Heart left ventricle (tissue), 16 donors: ENCODE data around the gene TBCB. TPM values are rescaled to one million over a fixed set of nuclear protein-coding genes. Genes with fewer than 3 reads are reported as not detected.

Experiments
- ATAC-seq, 4 donors: fragments of 200-7000 bp; cut with Tn5 transposase; one replicate each; pipeline ENCODE4 v1.9.1; 2020 to 2022; ENCODE audit warnings: moderate library complexity in 4 of 4, mild to moderate bottlenecking in 3 of 4, moderate number of reproducible peaks in 1 of 4
- DNase-seq, 5 donors: peaks; one replicate each; pipeline ENCODE4 v3.0.0-alpha.2; 2020
- H3K27ac ChIP-seq, 12 donors: fragments of 200-600 bp; sonication (generic) in 4 of 12; one replicate each; pipeline versions ENCODE4 v1.5.0 to v1.8.0; 2016 to 2022; ENCODE audit warnings: mild to moderate bottlenecking in 2 of 12
- H3K27me3 ChIP-seq, 9 donors: fragments of 200-600 bp; sonication (generic) in 2 of 9; one replicate each; pipeline versions ENCODE4 v1.5.1 to v1.8.0; 2016 to 2022; ENCODE audit warnings: mild to moderate bottlenecking in 3 of 9
- H3K36me3 ChIP-seq, 9 donors: fragments of 200-600 bp; sonication (generic) in 2 of 9; one replicate each; pipeline versions ENCODE4 v1.5.0 to v1.8.0; 2018 to 2022; ENCODE audit warnings: mild to moderate bottlenecking in 2 of 9
- H3K4me1 ChIP-seq, 12 donors: fragments of 200-600 bp; sonication (generic) in 4 of 12; one replicate each; pipeline versions ENCODE4 v1.5.0 to v1.8.0; 2016 to 2022; ENCODE audit warnings: mild to moderate bottlenecking in 3 of 12
- H3K4me3 ChIP-seq, 12 donors: fragments of 200-600 bp; sonication (generic) in 4 of 12; one replicate each; pipeline versions ENCODE4 v1.5.0 to v1.8.0; 2017 to 2022; ENCODE audit warnings: mild to moderate bottlenecking in 9 of 12, moderate library complexity in 4 of 12
- H3K9me3 ChIP-seq, 12 donors: fragments of 200-600 bp; sonication (generic) in 4 of 12; one replicate each; pipeline versions ENCODE4 v1.5.0 to v1.8.0; 2016 to 2022; ENCODE audit warnings: mild to moderate bottlenecking in 1 of 12
- POLR2A ChIP-seq, 2 donors: fragments of 450-650 bp; IDR thresholded peaks; one replicate each; pipeline ENCODE4 v1.6.1; 2017; ENCODE audit warnings: antibody characterized with exemption in 2 of 2, mild to moderate bottlenecking in 2 of 2, moderate library complexity in 2 of 2
- WGBS, 4 donors: extraction: QIAGEN DNeasy Blood & Tissue Kit in 2 of 4; methylation state at CpG; one replicate each; pipeline versions ENCODE4 v1.1.5 to v1.1.7; 2013 to 2018; 5-methylcytosine and 5-hydroxymethylcytosine counted together
- intact Hi-C, 10 donors: fragments of 100-400 bp; cut with DNase I; formaldehyde crosslinking; loops; one replicate each; pipeline versions ENCODE4 v1.11.1 to v1.14.2; 2022
- polyA plus RNA-seq, 2 donors: library from polyadenylated mRNA; stranded (reverse); fragments of 200-250 nt; gene quantifications; one replicate each; pipeline ENCODE4 v1.2.3, GENCODE V29; 2013
- total RNA-seq, 9 donors: library from RNA; depleted of rRNA in 2 of 9; stranded (reverse); fragments of >200 nt in 2 of 9; fragmentation: NEBNext Ultra II Directional in 3 of 9; extraction: Animal tissue kit (Norgen Biotek cat#: 25700) in 3 of 9; gene quantifications; one replicate each; pipeline versions ENCODE4 v1.1.0 to v1.2.4, GENCODE V29; 2016 to 2023
- TF ChIP-seq, protein P1 (sequence below), 12 donors: fragments of 200-600 bp; sonication (generic) in 4 of 12; IDR thresholded peaks; one replicate each; pipeline versions ENCODE4 v1.5.0 to v1.8.0; 2018 to 2022; ENCODE audit warnings: antibody characterized with exemption in 12 of 12, mild to moderate bottlenecking in 5 of 12
- donor health status: ischemic (EF 13 %, LVEDD 7.1; RV severe dilation, severe dysfunction).
- donor health status: healthy with polysubstance abuse.
- donor health status: DM: no; HTN: yes; CAD: no.
- donor health status: DM: no; HTN: no; CAD: no.
- donor health status: ischemic (EF 25% LVEDD 6.9; RV normal size, moderate dysfunction).
- donor health status: ischemic (EF 25% LVEDD 5.7; RV mildly dilated, moderate dysfunction).
- donor health status: healthy.
- donor health status: DM: yes; HTN: yes; CAD: no.
- donor health status: ischemic (EF 35%, LVEDD 5.7; RV mildly dilated, moderate dysfunction).
- donor health status: nonischemic (EF 11% LVEDD 7.7; RV severe dilation, severe dysfunction).
- donor health status: DM: yes; HTN: yes; CAD: no.
- donor health status: PGD.
- donor health status: ischemic (EF 29% LVEDD 5.4; RV normal size, mild dysfunction).
- donor health status: nonischemic (EF 23%, LVEDD 6.1; RV moderate dilation, normal function).

The TBCB gene
- total and polyA plus RNA-seq, 11 donors, result 89.8 to 171 (median 111) TPM

DNA sequence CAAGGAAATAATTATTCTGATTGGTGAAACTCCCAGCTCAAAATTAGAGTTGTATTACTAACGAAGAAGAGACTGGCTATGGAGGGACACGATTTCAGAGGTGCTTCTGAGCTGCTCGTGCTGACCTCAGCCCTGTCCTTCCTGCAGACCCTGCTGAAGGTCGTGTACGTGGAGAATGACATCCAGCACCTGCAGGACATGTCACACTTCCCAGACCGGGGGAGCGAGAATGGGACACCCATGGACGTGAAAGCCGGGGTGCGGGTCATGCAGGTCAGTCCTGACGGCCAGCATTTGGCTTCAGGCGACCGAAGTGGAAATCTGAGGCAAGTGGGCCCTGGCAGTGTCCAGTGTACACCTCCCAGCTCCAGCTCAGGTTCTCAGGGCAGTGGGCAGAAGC, 32.4 kb upstream of the TBCB start:
- WGBS, 4 donors, result 90 to 96% (median 93%) methylated on average over 13 of the region's 13 CpGs
- Histone ChIP-seq H3K4me3 (no peak overlapping the region), H3K4me1 (peaks cover 0 to 3% (median 0%) of the 10 kb centered on the region in 12 donors), H3K36me3 (peaks cover 0 to 30% (median 0%) of the 10 kb centered on the region in 9 donors), H3K27me3 (no peaks in the 10 kb centered on the region), H3K27ac (no peak overlapping the region), H3K9me3 (no peaks in the 10 kb centered on the region)
- ATAC-seq (no peak), DNase-seq (no peak)
- TF ChIP-seq, protein P1, sequence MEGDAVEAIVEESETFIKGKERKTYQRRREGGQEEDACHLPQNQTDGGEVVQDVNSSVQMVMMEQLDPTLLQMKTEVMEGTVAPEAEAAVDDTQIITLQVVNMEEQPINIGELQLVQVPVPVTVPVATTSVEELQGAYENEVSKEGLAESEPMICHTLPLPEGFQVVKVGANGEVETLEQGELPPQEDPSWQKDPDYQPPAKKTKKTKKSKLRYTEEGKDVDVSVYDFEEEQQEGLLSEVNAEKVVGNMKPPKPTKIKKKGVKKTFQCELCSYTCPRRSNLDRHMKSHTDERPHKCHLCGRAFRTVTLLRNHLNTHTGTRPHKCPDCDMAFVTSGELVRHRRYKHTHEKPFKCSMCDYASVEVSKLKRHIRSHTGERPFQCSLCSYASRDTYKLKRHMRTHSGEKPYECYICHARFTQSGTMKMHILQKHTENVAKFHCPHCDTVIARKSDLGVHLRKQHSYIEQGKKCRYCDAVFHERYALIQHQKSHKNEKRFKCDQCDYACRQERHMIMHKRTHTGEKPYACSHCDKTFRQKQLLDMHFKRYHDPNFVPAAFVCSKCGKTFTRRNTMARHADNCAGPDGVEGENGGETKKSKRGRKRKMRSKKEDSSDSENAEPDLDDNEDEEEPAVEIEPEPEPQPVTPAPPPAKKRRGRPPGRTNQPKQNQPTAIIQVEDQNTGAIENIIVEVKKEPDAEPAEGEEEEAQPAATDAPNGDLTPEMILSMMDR (IDR thresholded peaks at IDR 0.05), result no peak
- TF ChIP-seq POLR2A (IDR thresholded peaks at IDR 0.05), result no peak
- intact Hi-C loops, result no loop called here

DNA sequence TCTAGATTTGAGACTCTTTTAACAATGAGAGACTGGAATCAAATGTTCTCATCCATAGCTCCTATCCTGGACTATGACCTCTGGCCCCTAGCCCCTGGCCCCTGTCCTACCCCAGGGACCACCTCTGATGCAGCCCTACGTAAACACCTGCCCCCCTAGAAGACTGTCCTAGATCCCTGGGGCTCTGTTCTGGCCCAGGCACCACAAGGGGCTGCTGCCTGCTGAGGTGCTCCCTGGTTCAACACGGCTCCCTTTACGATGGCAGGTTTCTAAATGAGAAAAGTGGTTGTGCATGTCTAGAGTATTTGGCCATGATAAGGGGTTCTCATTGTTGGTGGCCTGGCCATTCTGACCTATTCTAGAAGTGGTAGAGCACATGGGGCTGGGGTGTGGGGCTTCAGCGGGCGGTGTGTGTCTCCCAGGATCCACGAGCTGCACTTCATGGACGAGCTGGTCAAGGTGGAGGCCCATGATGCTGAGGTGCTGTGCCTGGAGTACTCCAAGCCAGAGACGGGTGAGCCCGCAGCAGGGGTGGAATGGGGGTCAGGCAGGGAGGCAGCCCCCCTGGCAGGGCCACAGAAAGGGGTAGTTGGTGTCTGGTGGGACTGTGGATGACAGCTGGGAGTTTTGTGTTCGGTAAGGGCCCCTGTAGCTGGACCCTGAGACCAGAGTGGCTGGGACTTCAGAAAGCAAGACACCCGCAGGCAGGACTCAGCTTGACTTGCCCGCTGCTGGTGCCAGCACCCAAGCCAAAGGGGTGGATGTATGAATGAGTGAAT, 30.8 kb upstream of the TBCB start:
- DNase-seq, result no peak
- Histone ChIP-seq H3K4me3 (no peak overlapping the region), H3K36me3 (peaks cover 0 to 30% (median 0%) of the 10 kb centered on the region in 9 donors), H3K27ac (no peak overlapping the region), H3K27me3 (no peaks in the 10 kb centered on the region), H3K4me1 (peaks cover 0 to 3% (median 0%) of the 10 kb centered on the region in 12 donors), H3K9me3 (no peaks in the 10 kb centered on the region)
- TF ChIP-seq POLR2A (IDR thresholded peaks at IDR 0.05), result no peak
- TF ChIP-seq, protein P1 (IDR thresholded peaks at IDR 0.05), result no peak
- 91 to 98% (median 95%) methylated on average over 11 to 12 of the region's 12 CpGs for WGBS, 4 donors
- ATAC-seq, result no peak
- intact Hi-C loops, result no loop called here

DNA sequence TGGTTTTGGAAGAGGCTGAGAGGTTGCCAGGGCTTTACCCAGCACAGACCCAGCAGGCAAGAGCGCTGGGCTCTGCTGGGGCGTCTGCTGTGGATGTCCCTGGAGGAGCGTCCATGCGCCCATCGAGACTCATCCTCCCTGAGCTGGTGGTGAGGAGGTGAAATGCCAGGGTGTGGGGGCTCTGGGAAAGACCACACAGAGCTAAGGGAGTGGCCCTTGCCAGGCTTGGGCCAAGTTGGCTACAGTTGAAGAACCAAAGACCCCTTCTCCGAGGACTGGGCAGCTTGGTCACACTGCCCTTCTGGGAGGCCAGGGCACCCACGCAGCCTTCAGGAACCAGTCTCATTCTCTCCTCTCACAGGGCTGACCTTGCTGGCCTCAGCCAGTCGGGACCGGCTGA, 28.9 kb upstream of the TBCB start:
- Histone ChIP-seq H3K36me3 (peaks cover 0 to 30% (median 0%) of the 10 kb centered on the region in 9 donors), H3K27ac (no peak overlapping the region), H3K27me3 (no peaks in the 10 kb centered on the region), H3K9me3 (no peaks in the 10 kb centered on the region), H3K4me1 (peaks cover 0 to 1% (median 0%) of the 10 kb centered on the region in 12 donors), H3K4me3 (no peak overlapping the region)
- no peak for ATAC-seq
- TF ChIP-seq, protein P1 (IDR thresholded peaks at IDR 0.05), result no peak
- no peak for TF ChIP-seq POLR2A (IDR thresholded peaks at IDR 0.05)
- DNase-seq, result no peak
- intact Hi-C loops, result no loop called here
- WGBS, 4 donors, result 95 to 98% (median 97%) methylated on average over 7 to 9 of the region's 9 CpGs

DNA sequence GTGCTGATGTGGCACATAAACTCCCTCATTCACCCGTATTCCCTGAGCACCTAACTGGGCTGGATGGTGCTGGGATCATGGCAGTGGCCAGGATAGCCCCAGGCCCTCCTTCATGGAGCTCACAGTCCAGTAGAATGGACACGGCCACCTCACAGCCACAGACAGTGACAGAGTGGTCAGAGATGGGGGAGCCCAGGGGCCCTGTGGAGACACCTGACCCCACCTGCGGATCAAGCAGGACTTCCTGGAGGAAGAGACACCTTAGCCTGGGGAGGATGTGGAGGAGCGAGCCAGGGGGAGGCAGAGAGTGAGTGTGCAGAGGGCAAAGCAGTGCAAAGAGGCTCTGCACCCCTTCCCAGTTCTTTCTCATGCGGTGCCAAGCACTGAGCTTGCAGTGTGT, 25.4 kb upstream of the TBCB start:
- no peak for DNase-seq
- TF ChIP-seq, protein P1 (IDR thresholded peaks at IDR 0.05), result no peak
- TF ChIP-seq POLR2A (IDR thresholded peaks at IDR 0.05), result no peak
- 94 to 96% (median 95%) methylated on average over 5 of the region's 5 CpGs for WGBS, 4 donors
- intact Hi-C loops, result no loop called here
- no peak overlapping the region for H3K27ac ChIP-seq
- no peaks in the 10 kb centered on the region for H3K27me3 ChIP-seq
- H3K9me3 ChIP-seq, result no peaks in the 10 kb centered on the region
- H3K4me1 ChIP-seq, result peaks cover 0 to 16% (median 3%) of the 10 kb centered on the region in 12 donors
- peaks cover 0 to 4% (median 0%) of the 10 kb centered on the region in 9 donors for H3K36me3 ChIP-seq
- ATAC-seq, result no peak
- no peak overlapping the region for H3K4me3 ChIP-seq
